IMR-90 (cell line): ENCODE measurements around the gene HLA-DMB. TPM values are rescaled to one million over a fixed set of nuclear protein-coding genes. Genes with fewer than 3 reads are reported as not detected.

Source experiments
- ATAC-seq: fragments of 200-7000 bp; cut with Tn5 transposase; 2 replicates; pipeline ENCODE4 v1.9.1; 2020; ENCODE audit warnings: low read depth, mild to moderate bottlenecking, moderate library complexity
- BruUV-seq: library from RNA; stranded (reverse); fragments of 400-500 nt; replicated peaks from 2 replicates; lab custom pipeline; 2021; lab: Mats Ljungman, UMichigan
- CTCF ChIA-PET: fragments of 300-600 bp; formaldehyde crosslinking; extraction: SDS; loops from one replicate; lab custom pipeline; 2021; ENCODE audit warnings: antibody characterized with exemption; lab: Yijun Ruan, JAX
- POLR2A ChIA-PET: fragments of 300-600 bp; sonication (Branson Sonifier 250); formaldehyde crosslinking; loops from one replicate; lab custom pipeline; 2022; ENCODE audit warnings: antibody characterized with exemption; ENCODE audit not compliant: unreplicated experiment; lab: Charles Lee
- DNase-seq: peaks from one replicate; pipeline ENCODE4 v3.0.0; 2013
- H2AFZ ChIP-seq: replicated peaks from 2 replicates; pipeline ENCODE3; 2013; ENCODE audit warnings: low read length, mild to moderate bottlenecking; ENCODE audit not compliant: poor library complexity
- H2AK5ac ChIP-seq: 2 replicates; pipeline ENCODE4 v1.6.1; 2013; ENCODE audit warnings: low read depth, low read length, inconsistent platforms
- H2AK9ac ChIP-seq: replicated peaks from 2 replicates; pipeline ENCODE3; 2013; ENCODE audit warnings: mild to moderate bottlenecking, low read depth, low read length, moderate library complexity; ENCODE audit not compliant: poor library complexity
- H2BK120ac ChIP-seq: 2 replicates; pipeline ENCODE4 v1.6.1; 2013; ENCODE audit warnings: low read depth, low read length, inconsistent platforms
- H2BK15ac ChIP-seq: 3 replicates; pipeline ENCODE4 v1.6.1; 2013; ENCODE audit warnings: low read depth, low read length, inconsistent platforms
- H2BK20ac ChIP-seq: 2 replicates; pipeline ENCODE4 v1.6.1; 2013; ENCODE audit warnings: low read depth, mild to moderate bottlenecking, inconsistent platforms, low read length, moderate library complexity
- H2BK5ac ChIP-seq: 2 replicates; pipeline ENCODE4 v1.6.1; 2013; ENCODE audit warnings: mild to moderate bottlenecking, low read depth, low read length, inconsistent platforms; ENCODE audit not compliant: poor library complexity, severe bottlenecking
- H3K14ac ChIP-seq: replicated peaks from 2 replicates; pipeline ENCODE4 v1.6.1; 2013; ENCODE audit warnings: low read depth, low read length, inconsistent platforms
- H3K18ac ChIP-seq: 2 replicates; pipeline ENCODE4 v1.6.1; 2013; ENCODE audit warnings: low read depth, low read length, control low read depth
- H3K23ac ChIP-seq: 2 replicates; pipeline ENCODE4 v1.6.1; 2013; ENCODE audit warnings: low read depth, low read length, inconsistent platforms
- H3K27ac ChIP-seq: 2 replicates; pipeline ENCODE4 v1.5.1; 2013; ENCODE audit warnings: mild to moderate bottlenecking, control low read depth, low read length; ENCODE audit not compliant: insufficient read depth
- H3K27me3 ChIP-seq: 2 replicates; pipeline ENCODE4 v1.6.1; 2013; ENCODE audit warnings: low read length; ENCODE audit not compliant: control insufficient read depth, insufficient read depth
- H3K36me3 ChIP-seq: 2 replicates; pipeline ENCODE4 v1.6.1; 2013; ENCODE audit warnings: low read length, mixed read lengths; ENCODE audit not compliant: control insufficient read depth, insufficient read depth
- H3K4ac ChIP-seq: 2 replicates; pipeline ENCODE4 v1.6.1; 2013; ENCODE audit warnings: low read depth, low read length, inconsistent platforms
- H3K4me1 ChIP-seq: 2 replicates; pipeline ENCODE4 v1.6.1; 2013; ENCODE audit warnings: low read length, mixed read lengths; ENCODE audit not compliant: control insufficient read depth, insufficient read depth
- H3K4me2 ChIP-seq: 2 replicates; pipeline ENCODE4 v1.6.1; 2013; ENCODE audit warnings: low read depth, mild to moderate bottlenecking, control low read depth, low read length, moderate library complexity
- H3K4me3 ChIP-seq: 2 replicates; pipeline ENCODE4 v1.5.1; 2013; ENCODE audit warnings: low read depth, mild to moderate bottlenecking, control low read depth, low read length, moderate library complexity; ENCODE audit not compliant: insufficient read depth
- H3K56ac ChIP-seq: 2 replicates; pipeline ENCODE4 v1.6.1; 2013; ENCODE audit warnings: low read length, inconsistent platforms; ENCODE audit not compliant: insufficient read depth; ENCODE audit errors: extremely low read depth
- H3K79me1 ChIP-seq, 2 experiments: 2 replicates each; pipeline ENCODE4 v1.6.1; 2013; ENCODE audit warnings: low read length in 2 of 2, inconsistent platforms in 1 of 2, low read depth in 1 of 2
- H3K9ac ChIP-seq: 2 replicates; pipeline ENCODE4 v1.6.1; 2013; ENCODE audit warnings: low read depth, low read length, control low read depth
- H3K9me1 ChIP-seq: 2 replicates; pipeline ENCODE4 v1.6.1; 2013; ENCODE audit warnings: low read length, inconsistent platforms; ENCODE audit not compliant: insufficient read depth
- H3K9me3 ChIP-seq: 2 replicates; pipeline ENCODE4 v1.6.1; 2013; ENCODE audit warnings: low read length; ENCODE audit not compliant: control insufficient read depth, insufficient read depth
- H4K20me1 ChIP-seq: 2 replicates; pipeline ENCODE4 v1.6.1; 2013; ENCODE audit warnings: low read length, inconsistent platforms; ENCODE audit not compliant: insufficient read depth
- H4K5ac ChIP-seq: 2 replicates; pipeline ENCODE4 v1.6.1; 2013; ENCODE audit warnings: mild to moderate bottlenecking, low read depth, low read length, control low read depth
- H4K8ac ChIP-seq, 2 experiments: 2 replicates each; pipeline ENCODE4 v1.6.1; 2013; ENCODE audit warnings: low read depth in 2 of 2, low read length in 2 of 2, control low read depth in 1 of 2, inconsistent platforms in 1 of 2
- H4K91ac ChIP-seq: 2 replicates; pipeline ENCODE4 v1.6.1; 2013; ENCODE audit warnings: low read depth, low read length, inconsistent platforms; ENCODE audit not compliant: insufficient read depth
- BHLHE40 ChIP-seq: fragments of 150-350 bp; IDR thresholded peaks from 2 replicates; pipeline ENCODE4 v1.6.1; 2016; ENCODE audit warnings: mild to moderate bottlenecking, low read depth, low read length
- FOS ChIP-seq: fragments of 150-350 bp; IDR thresholded peaks from 2 replicates; pipeline ENCODE4 v1.6.1; 2016; ENCODE audit warnings: low read depth, low read length
- MAFK ChIP-seq: IDR thresholded peaks from 2 replicates; pipeline ENCODE4 v1.6.1; 2012; ENCODE audit warnings: low read depth, low read length, improper control_type of control experiment
- MAZ ChIP-seq: IDR thresholded peaks from 2 replicates; pipeline ENCODE4 v1.6.1; 2012; ENCODE audit warnings: low read depth, mild to moderate bottlenecking, low read length, improper control_type of control experiment, moderate library complexity, borderline replicate concordance
- MXI1 ChIP-seq: IDR thresholded peaks from 2 replicates; pipeline ENCODE4 v1.6.1; 2012; ENCODE audit warnings: low read depth, mild to moderate bottlenecking, low read length, moderate library complexity, borderline replicate concordance
- POLR2A ChIP-seq: IDR thresholded peaks from 2 replicates; pipeline ENCODE4 v1.6.1; 2012; ENCODE audit warnings: mild to moderate bottlenecking, low read depth, low read length
- RCOR1 ChIP-seq: IDR thresholded peaks from 2 replicates; pipeline ENCODE4 v1.6.1; 2012; ENCODE audit warnings: mild to moderate bottlenecking, low read length, improper control_type of control experiment; ENCODE audit not compliant: insufficient replicate concordance
- RFX5 ChIP-seq: IDR thresholded peaks from 2 replicates; pipeline ENCODE4 v1.8.0; 2012; ENCODE audit warnings: low read depth, mild to moderate bottlenecking, low read length, moderate library complexity
- SMC3 ChIP-seq: fragments of 150-350 bp; IDR thresholded peaks from 2 replicates; pipeline ENCODE4 v1.6.1; 2016; ENCODE audit warnings: low read depth, mild to moderate bottlenecking, antibody characterized with exemption, low read length, moderate library complexity
- WGBS, 2 experiments: methylation state at CpG; one replicate each; pipeline versions ENCODE4 v1.1.5 to v1.1.7; 2013; ENCODE audit warnings: missing lambda C conversion rate in 2 of 2; ENCODE audit not compliant: insufficient read length in 1 of 2; ENCODE audit errors: extremely low coverage in 2 of 2; 5-methylcytosine and 5-hydroxymethylcytosine counted together
- dilution Hi-C: fragments of 300-500 bp; cut with HindIII; formaldehyde crosslinking; loops from one replicate; pipeline ENCODE4 v1.14.3; 2018; ENCODE audit warnings: low sequenced_read_pairs; ENCODE audit not compliant: unreplicated experiment
- in situ Hi-C: fragments of 300-500 bp; cut with MboI; formaldehyde crosslinking; loops from 3 replicates; pipeline ENCODE4 v1.14.3; 2019; ENCODE audit warnings: low sequenced_read_pairs, inconsistent platforms, mixed read lengths
- intact Hi-C: fragments of 100-400 bp; cut with micrococcal nuclease; formaldehyde crosslinking; loops from 2 replicates; pipeline ENCODE4 v1.10.0; 2022
- polyA plus RNA-seq, 3 experiments: library from polyadenylated mRNA; depleted of rRNA; stranded (reverse); fragments of >200 nt; gene quantifications; 2 replicates each; pipeline ENCODE4 v1.2.3, GENCODE V29; 2012; ENCODE audit warnings: low replicate concordance in 1 of 3
- total RNA-seq: library from RNA; depleted of rRNA; stranded (reverse); fragments of >200 nt; gene quantifications from 2 replicates; pipeline ENCODE4 v1.2.3, GENCODE V29; 2012
- TF ChIP-seq, protein P1 (sequence below): fragments of 150-350 bp; IDR thresholded peaks from 2 replicates; pipeline ENCODE4 v1.6.1; 2017; ENCODE audit warnings: mild to moderate bottlenecking, antibody characterized with exemption, low read length, low read depth
- TF ChIP-seq, protein P2 (sequence below): fragments of 150-350 bp; IDR thresholded peaks from 2 replicates; pipeline ENCODE4 v1.6.1; 2016; ENCODE audit warnings: low read depth, mild to moderate bottlenecking, low read length, moderate library complexity, borderline replicate concordance

The HLA-DMB gene
- total and polyA plus RNA-seq, 2 of the 4 experiments (the other 2 are of a cell fraction): 0.18 to 0.19 TPM

DNA sequence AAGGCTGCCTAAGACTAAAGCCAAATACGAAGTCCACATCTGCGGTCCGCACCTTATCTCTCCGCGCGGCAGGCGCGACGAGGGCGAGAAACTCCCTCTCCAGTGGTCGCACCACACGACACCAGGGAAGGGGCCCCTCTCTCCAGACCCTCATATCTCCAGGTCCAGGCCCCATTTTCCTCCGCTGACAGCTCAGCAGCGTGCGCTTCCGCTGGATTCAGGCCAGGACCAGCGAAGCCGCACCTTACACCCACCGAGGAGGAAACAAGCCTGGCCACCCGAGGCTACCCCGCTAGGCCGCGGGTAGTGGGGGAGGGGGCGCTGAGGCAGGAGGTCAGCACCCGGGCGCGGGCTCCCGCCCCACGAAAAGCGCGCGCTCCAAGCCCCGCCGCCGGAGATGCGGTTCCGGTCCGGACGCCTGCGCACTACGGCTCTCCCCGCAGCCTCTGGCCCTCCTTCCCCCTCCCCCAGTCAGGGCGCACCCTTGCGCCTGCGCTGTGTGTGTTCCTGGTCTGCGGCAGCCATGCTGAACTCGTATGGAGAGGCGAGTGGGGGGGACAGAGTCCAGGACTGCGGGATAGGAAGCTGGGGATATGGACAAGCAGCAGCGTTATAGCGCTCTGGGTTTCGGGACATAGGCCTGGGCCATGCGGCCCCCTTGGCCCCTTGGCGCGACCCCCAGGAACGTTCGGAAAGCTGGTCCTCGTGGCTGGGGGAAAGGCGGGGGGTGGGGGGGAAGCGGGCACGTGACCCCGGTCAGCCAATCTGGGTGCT lies 27.5 kb upstream of the HLA-DMB start, which contains the start of gene BRD2:
BRD2 (plus strand) TSS at position 502 of the 774 bp plus-strand sequence. CDS start 4,305 bp downstream, outside the sequence.
- peak; percentile 53 for ATAC-seq
- CTCF ChIA-PET: interaction anchor here (0.6 to 2.1 kb wide), 5 partner anchors 15 to 100 kb away, joined by 3 to 10 read pairs (median 4); partner anchors contain the start of gene HLA-DMA

More for the DNA sequence above, 27.5 kb upstream of the HLA-DMB start, which contains the start of gene BRD2:
- peak within 1 kb of the TSS; percentile 100 for H3K27ac ChIP-seq
- BruUV-seq: no TSS peak
- H3K79me1 ChIP-seq: peaks cover 10 to 51% of the 10 kb centered on the region in 2 experiments; a peak in 3 of 4 replicates
- in situ Hi-C loops: loop anchor here (25.0 kb wide), 1 partner anchor 781 kb away; the partner anchor contains the start of genes AGER, AGPAT1, GPSM3 and PBX2
- H3K36me3 ChIP-seq: peaks cover 10% of the 10 kb centered on the region
- H3K4me1 ChIP-seq: peaks cover 4% of the 10 kb centered on the region; the same call in 1 of the 2 replicates
- peak within 1 kb of the TSS; percentile 100; the same call in 2 of the 3 replicates for H2BK15ac ChIP-seq
- dilution Hi-C loops: no loop called here
- H3K9ac ChIP-seq: peak within 1 kb of the TSS; percentile 99
- H4K5ac ChIP-seq: peak within 1 kb of the TSS; percentile 100
- peak within 1 kb of the TSS; percentile 100 for H3K18ac ChIP-seq
- H3K9me3 ChIP-seq: no peaks in the 10 kb centered on the region
- peak within 1 kb of the TSS; percentile 100 for H2AK9ac ChIP-seq
- H3K56ac ChIP-seq: peak within 1 kb of the TSS; percentile 100
- no CpG with 5 or more reads among the region's 62 CpGs for WGBS, 2 experiments
- H4K8ac ChIP-seq: peak within 1 kb of the TSS; percentile 99 to 100
- peak within 1 kb of the TSS; percentile 100 for H2AK5ac ChIP-seq
- H3K14ac ChIP-seq: peak within 1 kb of the TSS; percentile 100
- H3K9me1 ChIP-seq: no peaks in the 10 kb centered on the region; the same call in 1 of the 2 replicates
- H2BK120ac ChIP-seq: peak within 1 kb of the TSS; percentile 99
- H4K91ac ChIP-seq: peak within 1 kb of the TSS; percentile 100
- H2BK20ac ChIP-seq: peak within 1 kb of the TSS; percentile 92
- POLR2A ChIA-PET: interaction anchor here (0.6 kb wide), 1 partner anchor 1427 kb away, joined by 3 read pairs; the partner anchor contains the start of gene DDX39B
- no peak for TF ChIP-seq SMC3
- peak; percentile 69; the same call in 1 of the 2 replicates for TF ChIP-seq MXI1
- no peak for TF ChIP-seq MAFK
- TF ChIP-seq, protein P1, sequence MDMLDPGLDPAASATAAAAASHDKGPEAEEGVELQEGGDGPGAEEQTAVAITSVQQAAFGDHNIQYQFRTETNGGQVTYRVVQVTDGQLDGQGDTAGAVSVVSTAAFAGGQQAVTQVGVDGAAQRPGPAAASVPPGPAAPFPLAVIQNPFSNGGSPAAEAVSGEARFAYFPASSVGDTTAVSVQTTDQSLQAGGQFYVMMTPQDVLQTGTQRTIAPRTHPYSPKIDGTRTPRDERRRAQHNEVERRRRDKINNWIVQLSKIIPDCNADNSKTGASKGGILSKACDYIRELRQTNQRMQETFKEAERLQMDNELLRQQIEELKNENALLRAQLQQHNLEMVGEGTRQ: peak; percentile 87
- no peak for TF ChIP-seq RCOR1
- TF ChIP-seq POLR2A: peak; percentile 62
- TF ChIP-seq, protein P2, sequence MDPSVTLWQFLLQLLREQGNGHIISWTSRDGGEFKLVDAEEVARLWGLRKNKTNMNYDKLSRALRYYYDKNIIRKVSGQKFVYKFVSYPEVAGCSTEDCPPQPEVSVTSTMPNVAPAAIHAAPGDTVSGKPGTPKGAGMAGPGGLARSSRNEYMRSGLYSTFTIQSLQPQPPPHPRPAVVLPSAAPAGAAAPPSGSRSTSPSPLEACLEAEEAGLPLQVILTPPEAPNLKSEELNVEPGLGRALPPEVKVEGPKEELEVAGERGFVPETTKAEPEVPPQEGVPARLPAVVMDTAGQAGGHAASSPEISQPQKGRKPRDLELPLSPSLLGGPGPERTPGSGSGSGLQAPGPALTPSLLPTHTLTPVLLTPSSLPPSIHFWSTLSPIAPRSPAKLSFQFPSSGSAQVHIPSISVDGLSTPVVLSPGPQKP: no peak
- TF ChIP-seq FOS: no peak
- TF ChIP-seq MAZ: peak; percentile 41; the same call in 1 of the 2 replicates
- no peak for TF ChIP-seq BHLHE40
- TF ChIP-seq RFX5: peak; percentile 8; the same call in 1 of the 2 replicates
- H3K27me3 ChIP-seq: no peaks in the 10 kb centered on the region
- H2BK5ac ChIP-seq: peak within 1 kb of the TSS; percentile 99
- peak within 1 kb of the TSS; percentile 80 for H3K4me3 ChIP-seq
- H2AFZ ChIP-seq: peak within 1 kb of the TSS; percentile 97
- peak; percentile 95 for DNase-seq
- peaks cover 17% of the 10 kb centered on the region for H4K20me1 ChIP-seq
- peak within 1 kb of the TSS; percentile 92 for H3K4me2 ChIP-seq
- intact Hi-C loops: loop anchor here (2.0 kb wide), 1 partner anchor 73 kb away; no protein-coding TSS in a partner anchor
- H3K4ac ChIP-seq: peak within 1 kb of the TSS; percentile 100
- H3K23ac ChIP-seq: peak within 1 kb of the TSS; percentile 100
